Parathyroid adenoma (tissue), 2 donors: ENCODE data around the gene KIF17.

Experiments used
- H2AFZ ChIP-seq: fragments of 300-600 bp; sonication (generic); one replicate; pipeline ENCODE4 v1.7.0; 2017; ENCODE audit warnings: antibody characterized with exemption, mild to moderate bottlenecking
- H3K27ac ChIP-seq: fragments of 300-600 bp; sonication (generic); one replicate; pipeline ENCODE4 v1.7.0; 2017
- H3K27me3 ChIP-seq: fragments of 300-600 bp; sonication (generic); one replicate; pipeline ENCODE4 v1.7.0; 2017; ENCODE audit warnings: low read length; ENCODE audit not compliant: control insufficient read depth, insufficient read depth
- H3K36me3 ChIP-seq: fragments of 300-600 bp; sonication (generic); one replicate; pipeline ENCODE4 v1.7.0; 2017; ENCODE audit warnings: low read length; ENCODE audit not compliant: control insufficient read depth, insufficient read depth
- H3K4me1 ChIP-seq: fragments of 300-600 bp; sonication (generic); one replicate; pipeline ENCODE4 v1.7.0; 2017; ENCODE audit warnings: control low read depth
- H3K4me2 ChIP-seq: fragments of 300-600 bp; sonication (generic); one replicate; pipeline ENCODE4 v1.7.0; 2017; ENCODE audit warnings: low read length
- H3K4me3 ChIP-seq: fragments of 300-600 bp; sonication (generic); one replicate; pipeline ENCODE4 v1.7.0; 2017; ENCODE audit warnings: low read depth, low read length
- H3K79me2 ChIP-seq: fragments of 300-600 bp; sonication (generic); one replicate; pipeline ENCODE4 v1.7.0; 2017; ENCODE audit warnings: control low read depth
- H3K9ac ChIP-seq: fragments of 300-600 bp; sonication (generic); one replicate; pipeline ENCODE4 v1.7.0; 2017; ENCODE audit warnings: mild to moderate bottlenecking
- H3K9me3 ChIP-seq: fragments of 300-600 bp; sonication (generic); one replicate; pipeline ENCODE4 v1.7.0; 2017; ENCODE audit warnings: low read length; ENCODE audit not compliant: control insufficient read depth
- TF ChIP-seq, protein P1 (sequence below): fragments of 300-600 bp; sonication (generic); IDR thresholded peaks from one replicate; pipeline ENCODE4 v1.7.0; 2017; ENCODE audit warnings: antibody characterized with exemption, mild to moderate bottlenecking
- donor health status: primary hyperparathyroidism.

The KIF17 gene

GRCh38 chr1:20717452-20718342, at the start of gene KIF17:
TSS of gene KIF17 (minus strand) at chr1:20718007. CDS start at chr1:20717706, 301 bp downstream.
- TF ChIP-seq, protein P1, sequence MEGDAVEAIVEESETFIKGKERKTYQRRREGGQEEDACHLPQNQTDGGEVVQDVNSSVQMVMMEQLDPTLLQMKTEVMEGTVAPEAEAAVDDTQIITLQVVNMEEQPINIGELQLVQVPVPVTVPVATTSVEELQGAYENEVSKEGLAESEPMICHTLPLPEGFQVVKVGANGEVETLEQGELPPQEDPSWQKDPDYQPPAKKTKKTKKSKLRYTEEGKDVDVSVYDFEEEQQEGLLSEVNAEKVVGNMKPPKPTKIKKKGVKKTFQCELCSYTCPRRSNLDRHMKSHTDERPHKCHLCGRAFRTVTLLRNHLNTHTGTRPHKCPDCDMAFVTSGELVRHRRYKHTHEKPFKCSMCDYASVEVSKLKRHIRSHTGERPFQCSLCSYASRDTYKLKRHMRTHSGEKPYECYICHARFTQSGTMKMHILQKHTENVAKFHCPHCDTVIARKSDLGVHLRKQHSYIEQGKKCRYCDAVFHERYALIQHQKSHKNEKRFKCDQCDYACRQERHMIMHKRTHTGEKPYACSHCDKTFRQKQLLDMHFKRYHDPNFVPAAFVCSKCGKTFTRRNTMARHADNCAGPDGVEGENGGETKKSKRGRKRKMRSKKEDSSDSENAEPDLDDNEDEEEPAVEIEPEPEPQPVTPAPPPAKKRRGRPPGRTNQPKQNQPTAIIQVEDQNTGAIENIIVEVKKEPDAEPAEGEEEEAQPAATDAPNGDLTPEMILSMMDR, result no peak
- Histone ChIP-seq H3K27ac (no peak within 1 kb of the TSS), H3K4me3 (peak within 1 kb of the TSS; percentile 40)

DNA sequence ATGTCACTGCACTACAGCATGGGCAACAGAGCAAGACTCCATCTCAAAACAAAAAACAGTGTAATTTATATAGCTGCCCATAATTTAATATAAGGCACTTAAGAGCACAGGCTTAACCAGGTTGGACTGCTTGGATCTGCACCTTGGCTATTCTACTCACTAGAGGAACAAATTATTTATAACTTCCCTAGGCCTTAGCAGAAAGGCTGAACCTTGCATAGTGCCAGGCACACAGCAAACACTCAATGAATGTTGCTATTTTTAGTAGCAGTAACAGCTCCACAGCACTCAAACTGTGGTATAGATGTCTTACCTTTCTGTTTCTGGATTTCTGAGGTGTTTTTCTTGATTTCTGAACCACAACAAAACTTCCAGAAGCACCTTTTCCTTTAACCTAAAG, 49.5 kb upstream of the KIF17 start:
- Histone ChIP-seq H3K9me3 (no peaks in the 10 kb centered on the region), H3K36me3 (no peaks in the 10 kb centered on the region), H3K27me3 (no peaks in the 10 kb centered on the region), H3K27ac (no peak overlapping the region), H3K4me1 (no peaks in the 10 kb centered on the region), H2AFZ (no peak overlapping the region), H3K4me2 (no peak overlapping the region), H3K79me2 (peaks cover 4% of the 10 kb centered on the region), H3K4me3 (no peak overlapping the region), H3K9ac (no peak overlapping the region)
- TF ChIP-seq, protein P1, result no peak

More at GRCh38 chr1:20717452-20718342, at the start of gene KIF17:
- peak within 1 kb of the TSS; percentile 74 for H3K4me2 ChIP-seq
- H3K9ac ChIP-seq, result no peak within 1 kb of the TSS
- peak within 1 kb of the TSS; percentile 46 for H2AFZ ChIP-seq
- H3K36me3 ChIP-seq, result no peaks in the 10 kb centered on the region
- H3K79me2 ChIP-seq, result no peaks in the 10 kb centered on the region
- H3K4me1 ChIP-seq, result no peaks in the 10 kb centered on the region
- no peaks in the 10 kb centered on the region for H3K9me3 ChIP-seq
- no peaks in the 10 kb centered on the region for H3K27me3 ChIP-seq

DNA sequence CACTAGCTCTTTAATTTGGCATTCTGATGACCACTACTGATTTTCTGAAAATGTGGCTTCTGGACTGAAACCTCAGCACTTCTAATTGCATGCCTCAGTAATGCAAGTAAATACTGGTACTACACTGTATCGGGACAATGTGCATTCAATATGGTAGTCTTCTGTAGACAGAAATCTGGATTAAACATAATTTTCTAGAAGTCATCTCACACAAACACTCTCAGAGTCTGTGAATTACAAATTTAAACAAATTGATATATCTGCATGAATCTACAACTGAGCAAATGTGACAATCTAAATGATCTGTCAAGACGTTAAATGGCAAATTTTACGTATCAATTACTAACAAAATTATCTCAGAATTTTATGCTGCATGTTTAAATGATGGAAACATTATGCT, 45.6 kb upstream of the KIF17 start:
- Histone ChIP-seq H3K4me3 (no peak overlapping the region), H3K9ac (no peak overlapping the region), H3K79me2 (no peaks in the 10 kb centered on the region), H3K36me3 (no peaks in the 10 kb centered on the region), H3K4me1 (no peaks in the 10 kb centered on the region), H3K27ac (no peak overlapping the region), H3K4me2 (no peak overlapping the region), H3K27me3 (no peaks in the 10 kb centered on the region), H2AFZ (no peak overlapping the region), H3K9me3 (no peaks in the 10 kb centered on the region)
- TF ChIP-seq, protein P1, result no peak

- Histone ChIP-seq H3K4me1 (no peaks in the 10 kb centered on the region), H3K79me2 (no peaks in the 10 kb centered on the region), H3K4me3 (no peak overlapping the region), H3K27ac (no peak overlapping the region), H3K9ac (no peak overlapping the region), H3K9me3 (no peaks in the 10 kb centered on the region), H3K36me3 (no peaks in the 10 kb centered on the region), H2AFZ (no peak overlapping the region), H3K27me3 (no peaks in the 10 kb centered on the region), H3K4me2 (no peak overlapping the region)
- TF ChIP-seq, protein P1, result no peak
Observed at GRCh38 chr1:20760322-20760721, 42.5 kb upstream of the KIF17 start.
